PC-9 (cell line): Measurements from ENCODE around the gene RAPSN.

ENCODE experiments used
- CTCF ChIP-seq: fragments of 200-600 bp; sonication (generic); conservative IDR thresholded peaks from 2 replicates; pipeline ENCODE4 v1.6.1; 2017; ENCODE audit warnings: mixed run types, antibody characterized with exemption, mild to moderate bottlenecking, moderate library complexity
- EZH2 ChIP-seq: fragments of 200-600 bp; sonication (generic); IDR thresholded peaks from 2 replicates; pipeline ENCODE4 v1.8.0; 2017; ENCODE audit warnings: antibody characterized with exemption, low read depth

GRCh38 chr11:47409440-47410369, 39.2 kb downstream of the RAPSN start:
- TF ChIP-seq CTCF (no peak), EZH2 (no peak)
